Medulla oblongata (tissue), 1 donor: Measurements from ENCODE around the gene CACNA1E.
"Not testable (repeated sequence)": the region's sequence is repeated elsewhere in the genome, so short reads cannot be mapped to it uniquely, and the experiment has no call there.

ENCODE experiments used
- DNase-seq: peaks from one replicate; pipeline ENCODE4 v3.0.0-alpha.2; 2015; ENCODE audit errors: extremely low spot score

The CACNA1E gene

DNA sequence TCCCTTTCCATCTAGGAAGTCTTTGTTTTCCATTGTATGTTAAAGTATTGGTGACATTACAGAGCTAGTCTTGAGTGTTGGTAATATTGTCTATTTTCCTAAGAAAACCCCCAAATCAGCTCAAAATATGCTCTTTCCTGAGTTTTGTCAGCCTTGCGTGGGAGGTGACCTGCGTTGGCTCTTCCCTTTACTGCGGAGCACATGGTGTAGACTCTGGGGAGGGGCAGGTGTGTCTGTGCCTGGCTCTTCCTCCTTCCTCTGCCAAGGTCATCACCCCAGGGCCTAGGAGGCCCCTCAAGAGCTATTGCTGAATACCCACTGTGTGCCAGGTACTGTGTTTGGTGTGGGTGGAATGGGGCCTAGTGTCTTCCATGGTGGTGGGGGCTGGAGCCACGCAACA, 33.4 kb downstream of the CACNA1E start:
- DNase-seq: no peak

DNA sequence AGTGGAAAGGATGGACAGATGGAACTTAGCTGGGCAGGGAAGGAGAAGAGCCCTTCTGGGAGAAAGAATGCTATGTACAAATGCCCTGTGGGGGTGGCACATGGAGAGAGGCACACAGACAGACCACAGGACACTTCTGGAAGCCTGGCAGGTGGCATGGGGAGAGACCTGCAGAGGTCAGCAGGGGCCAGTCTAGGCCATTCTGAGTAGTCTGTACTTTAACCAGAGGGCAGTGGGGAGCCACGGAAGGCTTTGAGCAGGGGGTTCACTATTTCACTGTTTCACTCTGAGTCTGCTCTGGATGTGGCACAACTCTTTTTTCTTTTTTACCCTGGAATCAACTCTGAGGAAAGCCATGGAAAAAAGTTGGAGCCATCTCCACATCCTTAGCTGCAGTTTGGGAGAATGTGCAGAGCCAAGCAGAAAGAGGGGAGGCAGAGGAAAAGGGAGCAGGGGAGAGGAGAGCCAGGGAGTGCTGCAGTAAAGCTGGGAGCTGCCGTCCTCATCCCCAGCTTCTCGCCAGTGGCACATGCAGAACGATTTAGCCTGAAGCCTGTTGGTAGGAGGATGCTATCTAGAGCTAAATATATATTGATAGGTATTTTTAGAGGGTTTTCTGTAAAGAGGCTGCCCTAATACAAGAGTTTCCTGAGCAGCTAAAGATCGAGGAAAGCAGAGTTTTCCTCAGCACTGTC, 34.0 kb downstream of the CACNA1E start:
- no peak for DNase-seq

DNA sequence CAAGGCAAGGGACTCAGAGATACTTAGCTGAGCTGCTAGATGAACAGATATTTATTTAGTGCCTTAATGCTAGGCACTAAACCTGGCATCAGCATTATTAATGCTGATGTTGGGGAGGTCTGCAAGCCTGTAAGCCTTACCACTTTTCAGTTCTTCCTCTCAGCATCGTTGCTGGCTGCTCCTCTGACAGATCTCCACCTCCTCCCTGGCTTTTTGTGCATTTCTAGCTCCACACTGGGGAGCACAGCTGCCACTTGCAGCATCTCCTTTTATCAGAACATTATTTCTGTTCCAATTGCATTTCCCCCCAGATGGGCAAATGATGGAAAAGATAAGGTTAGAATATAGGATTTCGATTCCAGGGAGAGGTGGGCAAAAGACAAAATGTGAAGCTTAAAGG, 34.8 kb downstream of the CACNA1E start:
- no peak for DNase-seq

DNA sequence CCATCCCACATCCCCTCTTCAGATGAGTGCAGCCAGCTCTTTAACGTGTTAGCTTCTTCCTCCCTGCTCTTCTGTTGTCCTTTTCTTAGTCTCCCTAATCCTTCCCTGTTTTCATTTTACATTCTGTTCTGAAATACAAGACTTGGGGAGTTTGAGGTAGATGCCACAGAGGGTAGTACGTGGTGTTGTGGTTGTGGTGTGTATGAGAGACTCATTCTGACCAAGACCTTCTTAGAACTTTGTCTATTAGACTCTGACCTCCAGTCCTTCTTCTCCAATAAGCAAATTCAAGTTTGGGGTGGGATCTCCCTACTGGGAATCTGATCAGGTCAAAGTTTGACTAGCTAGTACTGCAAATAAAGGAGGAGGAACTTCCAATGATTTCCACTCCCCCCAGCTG, 39.5 kb downstream of the CACNA1E start:
- no peak for DNase-seq

DNA sequence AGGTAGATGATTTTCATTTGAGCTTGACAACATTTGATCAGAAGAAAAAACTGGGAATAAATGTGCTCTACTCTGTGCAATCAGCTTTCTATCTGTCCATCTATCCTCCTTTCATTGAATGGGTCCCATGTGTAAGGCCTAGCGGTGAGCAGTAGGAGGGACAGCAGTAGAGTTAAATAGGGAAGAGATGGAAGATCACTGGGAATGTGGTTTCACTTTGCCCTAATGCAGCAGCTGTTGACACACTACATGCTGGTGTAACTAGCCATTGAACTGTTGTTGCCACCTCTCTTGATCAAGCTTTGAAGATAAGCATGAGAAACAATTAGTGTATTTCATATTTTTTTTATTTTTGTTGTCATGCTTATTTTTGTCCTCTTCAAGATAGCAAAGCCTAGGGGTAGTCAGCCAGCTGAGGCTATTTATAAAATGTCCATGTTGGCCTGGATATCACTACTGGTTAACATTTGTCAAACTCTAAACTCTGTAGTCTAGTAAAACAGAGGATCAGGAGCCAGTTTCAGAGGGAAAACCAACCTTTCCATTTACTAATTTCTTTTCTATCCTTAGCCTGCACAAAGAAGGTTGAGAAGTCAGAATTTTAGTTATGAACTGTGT, 41.9 kb downstream of the CACNA1E start:
- DNase-seq: no peak

DNA sequence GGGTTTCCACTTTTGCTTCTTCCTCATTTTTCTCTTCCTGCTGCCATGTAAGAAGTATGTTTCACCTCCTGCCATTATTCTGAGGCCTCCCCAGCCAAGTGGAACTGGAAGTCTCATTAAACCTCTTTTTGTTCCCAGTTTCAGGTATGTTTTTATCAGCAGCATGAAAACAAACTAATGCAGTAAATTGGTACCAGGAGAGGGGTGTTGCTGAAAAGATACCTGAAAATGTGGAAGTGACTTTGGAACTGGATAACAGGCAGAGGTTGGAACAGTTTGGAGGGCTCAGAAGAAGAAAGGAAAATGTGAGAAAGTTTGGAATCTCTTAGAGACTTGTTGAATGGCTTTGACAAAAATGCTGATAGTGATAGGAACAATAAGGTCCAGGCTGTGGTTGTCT, 44.9 kb downstream of the CACNA1E start:
- DNase-seq: not testable (repeated sequence)

DNA sequence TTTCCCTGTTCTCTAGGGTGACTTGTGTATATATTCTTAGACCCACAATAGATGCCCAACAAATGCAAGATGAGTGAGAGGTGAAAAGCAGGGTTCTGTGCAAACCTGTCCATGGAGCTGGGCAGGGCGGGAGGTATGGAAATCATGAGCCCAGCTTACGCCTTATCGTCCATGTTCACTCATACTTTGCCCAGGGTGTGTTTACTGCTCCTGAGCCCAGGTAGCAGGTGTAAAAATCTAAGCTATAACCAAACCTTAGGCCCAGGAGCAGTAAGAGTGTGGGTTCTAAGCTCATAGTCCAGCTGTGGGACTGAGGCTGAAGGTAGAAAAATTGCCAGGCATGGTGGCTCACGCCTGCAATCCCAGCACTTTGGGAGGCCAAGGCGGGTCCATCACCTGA, 48.1 kb downstream of the CACNA1E start:
- DNase-seq: no peak

DNA sequence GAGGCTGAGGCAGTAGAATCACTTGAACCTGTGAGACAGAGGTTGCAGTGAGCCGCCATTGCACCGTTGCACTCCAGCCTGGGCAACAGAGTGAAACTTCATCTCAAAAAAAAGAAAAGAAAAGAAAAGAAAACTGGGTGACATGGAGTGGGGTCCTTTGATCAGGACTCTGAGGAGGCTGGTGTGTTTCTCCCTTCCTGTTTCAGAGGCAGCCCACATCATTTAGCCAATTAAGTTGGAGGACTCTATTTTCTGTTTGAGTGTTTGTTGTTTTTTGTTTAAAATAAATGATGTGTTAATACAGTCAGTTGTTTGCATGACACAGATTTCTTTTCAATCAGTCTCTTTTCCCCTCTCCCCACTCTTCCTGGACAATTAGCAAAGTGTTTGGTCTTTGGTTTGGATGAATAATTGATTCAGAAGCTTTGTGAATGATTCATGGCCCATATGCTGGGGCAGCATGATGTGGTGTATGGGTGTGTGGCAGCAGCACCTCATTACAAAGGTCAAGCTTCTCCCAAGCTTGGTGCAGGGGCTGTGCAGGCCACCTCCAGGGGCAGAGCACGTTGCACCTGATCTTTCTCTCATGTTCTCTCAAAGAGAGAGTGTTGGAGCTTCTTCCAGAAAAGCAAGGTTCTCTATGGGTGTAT, 48.8 kb downstream of the CACNA1E start:
- DNase-seq: no peak

DNA sequence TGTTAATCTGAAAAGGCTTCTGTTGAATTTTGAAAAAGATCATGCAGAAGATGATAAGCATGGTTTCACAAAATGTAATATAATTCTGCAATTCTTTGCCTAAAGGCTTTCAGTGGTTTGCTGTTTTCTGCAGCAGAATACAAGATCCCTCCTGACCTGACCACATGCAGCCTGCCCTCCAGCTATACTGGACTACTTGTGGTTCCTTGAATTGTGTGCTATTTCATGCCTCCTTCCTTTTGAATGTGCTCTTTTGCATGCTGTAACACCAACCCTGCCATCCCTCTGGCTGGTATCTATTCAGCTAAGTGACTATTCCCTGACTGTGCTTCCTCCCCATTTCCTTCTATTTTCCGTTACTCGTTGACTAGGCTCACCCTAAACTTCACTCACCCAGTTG, 55.5 kb downstream of the CACNA1E start:
- no peak for DNase-seq

DNA sequence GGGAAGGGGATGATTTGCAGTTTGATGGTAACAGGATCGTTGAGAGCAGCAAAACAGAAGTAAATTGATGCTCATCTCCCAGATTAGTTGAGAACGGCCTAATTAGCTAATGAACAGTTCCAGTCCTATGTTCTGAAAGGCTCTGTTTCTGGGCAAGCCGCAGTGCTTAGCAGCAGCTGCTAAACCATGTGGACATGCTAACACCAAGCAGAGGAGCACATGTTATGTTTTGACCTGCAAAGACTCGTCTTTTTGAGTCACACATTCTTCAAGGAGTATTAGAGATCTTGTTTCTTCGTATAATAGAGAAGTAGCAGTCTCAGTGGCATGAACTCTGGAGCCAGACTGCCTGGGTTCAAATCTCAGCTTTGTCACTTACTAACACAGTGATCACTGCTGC, 58.1 kb downstream of the CACNA1E start:
- DNase-seq: no peak

DNA sequence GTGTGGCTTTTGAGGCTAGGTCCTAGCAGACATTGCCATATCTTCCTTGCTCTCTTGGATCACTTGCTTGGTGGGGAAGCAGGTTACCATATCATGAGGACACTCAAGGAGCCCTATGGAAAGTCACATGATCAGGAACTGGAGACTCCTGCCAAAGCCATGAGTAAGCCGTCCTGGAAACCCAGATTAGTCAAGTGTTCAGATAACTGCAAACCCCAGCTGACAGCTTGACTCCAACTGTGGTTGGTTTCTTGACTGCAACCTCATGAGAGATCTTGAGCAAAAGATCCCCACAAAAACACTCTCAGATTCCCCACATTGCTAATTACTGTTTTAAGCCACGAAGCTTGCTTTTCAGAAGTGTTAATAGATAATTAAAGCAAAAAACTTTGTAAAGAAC, 58.6 kb downstream of the CACNA1E start:
- DNase-seq: no peak

DNA sequence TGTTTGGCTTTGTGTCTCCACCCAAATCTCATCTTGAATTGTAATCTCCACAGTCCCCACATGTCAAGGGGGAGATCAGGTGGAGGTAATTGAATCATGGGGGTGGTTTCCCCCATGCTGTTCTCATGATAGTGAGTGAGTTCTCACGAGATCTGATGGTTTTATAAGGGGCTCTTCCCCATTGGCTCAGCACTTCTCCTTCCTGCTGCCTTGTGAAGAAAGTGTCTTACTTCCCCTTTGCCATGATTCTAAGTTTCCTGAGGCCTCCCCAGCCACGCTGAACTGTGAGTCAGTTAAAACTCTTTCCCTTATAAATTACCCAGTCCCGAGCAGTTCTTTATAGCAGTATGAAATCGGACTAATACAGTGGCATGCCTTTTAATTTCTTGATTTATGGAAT, 59.1 kb downstream of the CACNA1E start:
- not testable (repeated sequence) for DNase-seq

DNA sequence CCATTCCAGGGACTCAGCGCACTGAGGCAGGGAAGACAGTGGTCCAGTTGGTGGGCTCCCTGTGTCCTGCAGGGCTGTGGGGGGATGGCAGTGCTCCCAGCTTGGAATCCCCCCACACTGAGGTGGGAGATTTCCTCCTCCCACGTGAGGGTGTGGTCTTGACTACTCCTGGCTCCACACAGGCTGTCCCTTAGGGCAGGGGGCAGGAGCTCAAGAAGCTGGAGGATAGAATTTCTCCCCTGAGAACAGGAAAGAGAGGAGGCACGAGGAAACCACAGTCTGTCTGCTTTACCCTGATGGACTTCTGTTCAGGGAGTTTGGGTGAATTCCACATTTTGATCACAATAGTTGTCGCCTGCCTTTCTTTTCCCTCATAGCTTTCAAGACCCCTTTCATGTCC, 62.1 kb downstream of the CACNA1E start:
- DNase-seq: no peak

DNA sequence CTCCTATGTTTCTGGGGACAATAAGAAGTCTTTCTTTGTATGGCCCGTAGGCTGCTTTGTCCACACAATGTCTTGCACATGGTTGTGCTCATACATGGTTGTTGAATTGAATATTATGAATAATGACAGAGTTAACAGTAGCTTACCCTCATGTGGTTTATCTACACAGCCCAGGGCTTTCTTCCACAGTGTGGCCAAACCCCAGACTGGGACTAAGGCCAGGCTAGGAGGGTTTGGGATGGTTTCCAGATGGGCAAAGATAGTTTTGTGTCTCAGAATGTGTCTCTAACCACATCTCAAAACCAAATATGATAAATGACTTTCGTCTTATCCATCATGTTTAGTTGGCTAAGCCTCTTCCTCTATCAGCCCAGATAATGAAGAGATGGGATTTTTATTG, 65.2 kb downstream of the CACNA1E start:
- no peak for DNase-seq

DNA sequence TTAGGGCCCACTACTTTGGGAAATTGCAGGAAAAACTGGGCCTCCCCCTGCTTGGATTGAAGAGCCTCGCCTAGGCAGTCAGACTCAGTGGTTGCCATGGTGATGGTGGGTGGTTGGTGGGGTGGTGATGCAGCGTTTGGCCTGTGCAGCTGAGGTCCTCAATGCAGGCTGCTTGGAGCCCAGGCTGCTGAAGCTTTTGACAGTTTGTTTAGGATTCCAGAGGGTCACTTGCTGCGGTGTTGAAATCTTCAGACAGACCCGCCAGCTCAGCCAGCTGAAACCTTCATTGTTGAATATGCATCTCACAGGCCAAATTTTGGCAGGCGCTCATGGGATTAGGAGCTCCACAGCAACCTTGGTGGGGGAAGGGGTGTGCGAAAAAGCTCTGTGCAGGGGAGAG, 67.9 kb downstream of the CACNA1E start:
- peak; percentile 84 for DNase-seq

DNA sequence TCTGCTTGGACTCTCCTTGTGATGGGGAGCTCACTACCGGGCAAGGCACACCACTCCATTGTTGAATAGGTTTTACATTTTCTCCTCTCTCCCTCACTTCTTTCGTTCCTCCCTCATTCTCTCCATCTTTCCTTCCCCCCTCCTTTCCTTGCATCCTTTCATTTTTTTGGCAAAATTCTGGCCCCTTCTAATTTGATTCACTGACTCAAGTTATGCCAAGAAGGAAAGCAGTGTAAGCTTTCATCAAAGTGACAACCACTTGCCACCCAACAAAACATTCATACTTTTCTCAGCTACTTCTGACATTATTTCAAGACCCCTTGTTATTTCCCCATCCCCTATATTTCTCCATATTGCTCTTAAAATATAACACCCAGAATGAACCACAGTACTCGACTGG, 68.4 kb downstream of the CACNA1E start:
- DNase-seq: no peak

DNA sequence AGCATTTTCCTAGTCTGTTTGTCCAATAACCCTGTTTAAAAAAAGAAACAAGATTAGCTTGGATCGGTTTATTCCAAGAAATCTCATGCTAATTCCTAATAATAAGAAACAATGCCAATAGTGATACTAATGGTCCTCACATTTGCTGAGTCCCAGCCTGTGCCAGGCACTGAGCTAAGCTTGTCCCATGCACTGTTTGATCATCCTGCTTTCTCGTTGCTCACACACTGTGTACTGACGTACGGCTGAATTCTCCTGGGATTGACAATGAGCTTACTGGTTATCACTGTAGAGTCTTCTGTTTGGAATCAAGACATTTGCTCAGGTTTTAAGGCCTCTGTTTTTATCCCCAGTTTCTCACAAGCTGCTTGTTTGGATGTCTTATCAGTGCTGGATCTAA, 71.1 kb downstream of the CACNA1E start:
- DNase-seq: peak; percentile 33

DNA sequence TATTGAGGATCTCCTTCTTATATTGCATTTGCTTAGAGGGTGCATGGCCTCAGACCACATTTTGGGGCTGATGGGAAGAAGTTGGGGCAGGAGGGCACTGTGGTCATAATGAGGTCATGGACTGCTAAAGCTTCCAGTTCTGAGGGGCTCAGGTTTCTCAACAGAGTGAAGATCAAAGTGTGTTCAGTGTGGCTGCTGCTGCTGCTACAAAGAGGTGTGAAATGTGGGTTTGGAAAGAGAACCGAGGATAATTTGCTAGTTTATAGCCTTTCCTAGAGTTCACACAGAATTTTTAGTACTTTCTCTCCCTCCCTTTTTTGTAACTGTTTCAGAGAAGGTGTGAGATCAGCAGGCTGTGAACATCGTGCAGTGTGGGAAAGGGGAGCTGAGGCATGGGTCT, 73.3 kb downstream of the CACNA1E start:
- DNase-seq: no peak

DNA sequence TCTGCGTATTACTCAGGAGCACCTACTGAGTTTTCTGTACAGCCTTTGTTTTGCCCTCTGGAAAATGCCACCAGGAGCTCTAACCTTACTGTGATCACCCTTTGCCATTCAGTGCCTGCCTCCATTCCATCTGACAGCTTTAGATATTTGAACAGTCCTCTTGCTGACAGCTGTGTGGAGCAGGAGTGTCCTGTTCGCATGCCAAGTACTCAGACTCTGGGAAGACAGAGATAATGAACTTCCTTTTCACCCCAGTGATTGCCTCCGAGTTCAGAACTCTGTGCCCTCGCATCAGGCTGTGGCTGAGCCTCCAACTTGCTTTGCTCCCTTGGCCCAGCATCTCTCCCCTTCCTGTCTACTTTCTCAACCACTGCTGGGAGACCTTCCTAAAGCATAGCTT, 74.0 kb downstream of the CACNA1E start:
- no peak for DNase-seq

DNA sequence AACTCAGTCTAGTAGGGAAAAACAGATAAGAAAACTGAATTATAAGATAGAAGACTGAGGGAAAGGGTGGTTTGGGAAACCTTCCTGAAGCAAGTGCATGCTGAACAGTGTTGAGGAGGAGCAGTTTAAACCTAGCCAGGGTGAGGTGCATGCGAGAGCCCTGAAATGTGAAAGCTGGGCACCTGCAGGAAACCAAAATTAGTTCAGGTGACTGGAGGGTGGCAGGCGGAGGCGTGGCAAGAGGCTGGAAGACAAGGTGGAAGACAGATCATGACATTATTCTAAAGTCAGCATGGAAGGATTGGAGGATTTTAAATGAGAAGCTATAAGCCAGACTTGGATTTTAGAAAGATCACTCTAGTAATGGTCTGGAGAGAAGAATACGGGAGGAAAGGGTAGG, 75.1 kb downstream of the CACNA1E start:
- no peak for DNase-seq

DNA sequence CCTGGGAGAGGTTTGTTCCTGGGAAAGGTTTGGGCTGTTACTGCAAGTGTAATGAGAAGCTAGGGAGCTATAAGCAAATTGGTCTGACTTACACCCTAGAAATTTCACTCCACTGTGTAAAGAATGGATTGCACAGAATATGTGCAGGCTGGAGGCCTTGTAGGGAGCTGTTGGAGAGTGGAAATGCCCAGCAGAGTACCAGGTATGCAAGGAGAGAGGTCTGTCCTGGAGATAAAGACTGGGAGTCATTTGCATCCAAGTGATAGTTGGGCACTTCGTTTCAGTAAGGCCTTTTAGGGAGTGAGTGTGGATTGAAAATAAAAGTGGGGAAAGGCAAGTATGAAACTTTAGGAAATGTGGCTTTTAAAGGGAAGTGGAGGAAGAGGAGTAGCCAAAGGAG, 75.8 kb downstream of the CACNA1E start:
- no peak for DNase-seq

DNA sequence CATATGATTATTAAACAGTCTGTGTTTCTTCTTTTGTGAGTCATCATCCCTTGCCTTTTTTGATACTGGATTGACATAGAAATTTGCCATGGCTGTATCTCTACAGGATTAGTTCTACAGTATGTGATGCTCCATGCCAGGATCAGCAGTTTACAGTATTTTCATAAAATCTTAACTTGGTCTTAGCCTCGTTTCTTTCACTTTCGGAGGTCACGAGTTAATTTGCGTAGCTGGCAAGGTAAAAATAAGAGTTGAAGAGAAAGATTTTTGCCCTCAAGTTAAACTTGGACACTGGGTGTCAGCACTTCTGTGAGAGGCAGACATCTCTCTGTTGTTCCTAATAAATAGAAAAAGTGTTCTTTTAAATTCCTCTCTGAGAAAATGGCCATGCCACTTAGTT, 79.1 kb downstream of the CACNA1E start:
- no peak for DNase-seq

DNA sequence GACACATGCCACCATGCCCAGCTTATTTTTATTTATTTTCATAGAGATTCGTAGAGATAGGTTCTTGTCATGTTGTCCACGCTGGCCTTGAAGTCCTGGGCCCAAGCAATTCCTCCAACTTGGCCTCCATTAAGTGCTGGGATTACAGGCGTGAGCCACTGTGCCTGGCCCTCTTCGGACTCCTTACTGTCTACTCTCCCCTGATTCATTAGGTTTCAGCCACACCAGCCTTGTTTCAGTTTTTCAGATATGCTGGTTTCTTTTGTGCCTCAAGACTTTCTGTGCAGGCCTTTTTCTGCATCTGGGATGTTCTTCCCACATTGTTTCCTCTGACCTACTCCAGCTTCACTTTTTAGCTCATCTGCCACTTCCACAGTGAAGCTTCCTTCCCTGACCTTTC, 85.4 kb downstream of the CACNA1E start:
- DNase-seq: no peak
